HT-29 (cell line): ENCODE results near the gene C11orf58. TPM values are rescaled to one million over a fixed set of nuclear protein-coding genes. Genes with fewer than 3 reads are reported as not detected.

Experiments used
- DNase-seq: peaks from one replicate; pipeline ENCODE4 v3.0.0-alpha.2; 2015; ENCODE audit warnings: low spot score
- total RNA-seq: library from RNA; depleted of rRNA; stranded (reverse); fragments of >200 nt; shearing (Covaris generic); gene quantifications from 2 replicates; pipeline ENCODE4 v1.2.3, GENCODE V29; 2014

C11orf58 gene
- total RNA-seq, 1 experiment from 2014 or later: 117 TPM

DNA sequence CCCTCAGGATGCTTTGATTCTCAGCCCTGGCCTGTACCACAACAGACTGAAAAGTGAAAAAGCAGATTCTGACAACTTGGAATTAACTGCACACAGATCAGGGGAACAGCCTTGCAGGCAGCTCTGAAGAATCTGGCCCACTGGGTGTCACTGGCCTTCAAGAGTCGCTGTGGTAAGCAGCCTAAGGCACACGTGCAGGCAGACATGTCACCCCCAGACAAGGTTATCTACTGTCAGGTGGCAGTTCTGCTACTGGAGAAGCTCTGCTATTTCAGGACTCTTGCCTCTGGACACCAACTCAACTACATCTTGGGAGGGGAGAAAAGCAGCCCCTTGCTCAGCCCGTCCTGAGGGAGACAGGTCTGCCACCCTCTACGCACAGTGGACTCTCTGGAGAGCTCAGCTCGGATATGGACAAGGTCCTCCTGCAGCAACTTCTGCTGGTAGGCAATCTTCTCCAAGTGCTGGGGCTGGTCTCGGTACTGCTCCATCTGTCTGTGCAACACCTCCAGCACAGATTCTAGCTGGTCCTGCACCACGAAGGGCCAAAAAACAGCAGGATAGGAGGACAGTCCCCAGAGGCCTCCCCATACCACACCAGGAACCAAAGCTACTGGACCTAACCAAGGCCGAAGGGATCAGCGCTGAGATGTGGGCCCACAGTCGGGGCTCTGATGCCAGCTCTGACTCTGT is 63.0 kb downstream of the C11orf58 start:
- no peak for DNase-seq

DNA sequence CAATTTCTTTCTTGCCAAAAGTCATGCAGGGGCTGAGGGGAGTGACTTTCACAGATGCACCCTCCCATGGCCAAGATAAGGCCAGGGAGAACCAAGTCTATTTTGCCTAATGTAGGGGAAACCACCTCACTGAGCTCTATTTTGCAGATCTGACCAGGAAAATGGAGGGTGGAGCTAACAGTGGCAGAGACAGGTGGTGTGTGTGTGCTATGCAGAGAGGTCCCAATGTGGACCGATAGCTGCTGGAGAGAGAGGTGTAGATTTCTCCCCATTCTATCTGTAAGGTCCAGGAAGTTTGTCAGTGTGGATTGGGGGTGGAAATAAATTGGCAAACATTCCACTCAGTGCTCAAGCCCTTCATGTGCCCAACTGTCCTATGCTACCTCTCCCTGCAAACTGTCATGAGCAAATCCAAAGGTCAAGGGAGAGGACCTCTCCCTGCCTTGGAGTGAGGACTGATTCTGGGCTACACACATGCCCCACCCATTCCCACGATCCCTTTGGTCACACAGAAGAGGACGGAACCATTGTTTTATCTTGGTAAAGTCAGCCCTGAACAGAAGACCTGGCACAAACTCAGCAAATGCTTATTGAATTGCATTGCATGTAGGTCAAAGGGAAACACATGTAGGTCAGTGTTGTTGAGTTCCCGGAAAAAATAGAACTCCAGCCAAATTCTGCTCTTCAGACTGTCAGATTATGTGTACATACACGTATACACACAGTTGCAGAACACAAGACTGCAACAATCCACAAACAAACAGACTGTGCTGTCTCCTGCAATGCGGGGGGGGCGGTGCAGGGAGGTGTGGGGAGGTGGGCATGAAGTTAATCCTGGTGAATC is 65.9 kb downstream of the C11orf58 start:
- DNase-seq: no peak

DNA sequence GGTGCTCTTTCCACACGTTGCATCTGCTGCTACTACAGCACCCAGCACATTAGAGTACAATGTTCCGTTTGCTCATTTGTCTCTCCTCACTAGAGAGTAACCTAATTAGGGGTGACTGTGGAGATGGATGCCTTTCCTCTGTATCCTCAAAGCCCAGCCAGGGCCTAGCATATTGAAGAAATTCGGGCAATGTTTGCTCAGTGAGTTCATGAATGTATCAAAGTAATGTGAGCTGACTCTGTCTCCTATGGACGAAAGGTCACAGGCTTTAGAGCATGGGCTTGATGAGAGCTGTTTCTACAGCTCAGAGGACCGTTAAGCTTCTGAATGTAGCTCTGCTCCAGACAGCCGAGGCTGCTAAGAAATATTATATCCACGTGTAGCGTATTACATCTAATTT is 67.5 kb downstream of the C11orf58 start:
- no peak for DNase-seq

DNA sequence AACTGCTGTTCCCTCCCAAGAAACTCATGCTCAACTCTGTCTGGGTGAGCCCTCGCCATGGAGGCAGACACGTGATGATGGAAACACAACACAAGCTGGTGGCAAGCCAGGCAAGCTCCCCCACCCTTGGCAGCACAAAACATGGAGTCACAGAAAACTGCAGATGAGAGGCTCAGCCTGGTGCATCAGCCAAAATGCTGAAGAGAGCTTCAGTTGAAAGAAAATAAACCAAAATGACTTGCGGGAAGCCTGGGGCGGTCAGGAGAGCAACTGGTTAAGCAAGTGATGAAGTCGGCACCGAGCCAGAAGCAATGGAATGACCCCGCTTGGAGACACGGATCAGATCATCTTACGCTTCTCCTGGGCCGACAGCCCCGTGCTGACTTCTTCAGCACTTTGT is 68.3 kb downstream of the C11orf58 start:
- no peak for DNase-seq

DNA sequence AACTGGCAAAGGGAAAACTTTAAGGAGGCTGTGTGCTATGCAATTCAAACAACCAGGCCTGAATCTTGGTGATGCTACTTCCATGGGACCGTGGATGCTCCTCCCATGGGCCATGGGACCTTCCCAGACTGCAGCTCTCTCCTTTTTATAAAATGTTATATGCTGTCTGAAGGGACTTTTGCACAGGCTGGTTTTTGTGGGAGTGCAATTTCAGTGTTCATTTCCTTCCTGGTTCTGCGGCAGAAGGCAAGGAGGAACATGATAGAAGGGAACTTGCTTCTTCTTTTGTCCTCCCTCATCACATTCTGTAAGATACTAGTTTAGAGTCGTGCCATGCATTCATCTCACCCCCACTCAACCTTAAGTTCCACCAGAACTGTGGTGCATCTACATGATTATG is 68.9 kb downstream of the C11orf58 start:
- DNase-seq: no peak
